Liver (tissue), 9 donors: Measurements from ENCODE around the gene NRSN2. TPM values are rescaled to one million over a fixed set of nuclear protein-coding genes. Genes with fewer than 3 reads are reported as not detected.

Experiments used
- DNase-seq: peaks from one replicate; pipeline ENCODE4 v3.0.0-alpha.2; 2017; ENCODE audit warnings: low spot score
- H3K27ac ChIP-seq, 2 donors: one replicate each; pipeline ENCODE4 v1.7.0; 2013; ENCODE audit warnings: inconsistent platforms in 2 of 2, low read length in 2 of 2, control low read depth in 1 of 2, low read depth in 1 of 2, mild to moderate bottlenecking in 1 of 2
- H3K27me3 ChIP-seq, 4 donors: one replicate each; pipeline versions ENCODE4 v1.6.1 to v1.7.0; 2013; ENCODE audit warnings: low read length in 3 of 4, inconsistent platforms in 1 of 4, mild to moderate bottlenecking in 1 of 4, moderate library complexity in 1 of 4; ENCODE audit not compliant: control insufficient read depth in 4 of 4, insufficient read depth in 4 of 4
- H3K36me3 ChIP-seq, 4 donors: one replicate each; pipeline versions ENCODE4 v1.6.1 to v1.7.0; 2013; ENCODE audit warnings: low read length in 3 of 4, mild to moderate bottlenecking in 3 of 4, low read depth in 1 of 4, moderate library complexity in 1 of 4; ENCODE audit not compliant: control insufficient read depth in 4 of 4, insufficient read depth in 3 of 4
- H3K4me1 ChIP-seq, 4 donors: one replicate each; pipeline versions ENCODE4 v1.6.1 to v1.7.0; 2013; ENCODE audit warnings: low read length in 3 of 4, mild to moderate bottlenecking in 3 of 4, moderate library complexity in 1 of 4; ENCODE audit not compliant: control insufficient read depth in 4 of 4, insufficient read depth in 4 of 4
- H3K4me3 ChIP-seq, 3 donors: one replicate each; pipeline versions ENCODE4 v1.6.1 to v1.7.0; 2013; ENCODE audit warnings: low read length in 3 of 3, control low read depth in 1 of 3, low read depth in 1 of 3, mild to moderate bottlenecking in 1 of 3
- H3K9ac ChIP-seq, 2 donors: one replicate each; pipeline ENCODE4 v1.7.0; 2013; ENCODE audit warnings: low read length in 2 of 2, mild to moderate bottlenecking in 2 of 2, moderate library complexity in 2 of 2, control low read depth in 1 of 2, low read depth in 1 of 2
- H3K9me3 ChIP-seq, 4 donors: one replicate each; pipeline versions ENCODE4 v1.6.1 to v1.7.0; 2013; ENCODE audit warnings: low read length in 3 of 4; ENCODE audit not compliant: control insufficient read depth in 4 of 4
- EGR1 ChIP-seq, 2 donors: IDR thresholded peaks; 2 replicates each; pipeline ENCODE4 v1.6.1; 2016 to 2018; ENCODE audit warnings: antibody characterized with exemption in 2 of 2, low read depth in 2 of 2
- FOXA2 ChIP-seq: IDR thresholded peaks from 2 replicates; pipeline ENCODE4 v1.6.1; 2016; ENCODE audit warnings: antibody characterized with exemption
- GABPA ChIP-seq, 2 donors: IDR thresholded peaks in 1 of 2; conservative IDR thresholded peaks in 1 of 2; 2 replicates each; pipeline ENCODE4 v1.6.1; 2016; ENCODE audit warnings: antibody characterized with exemption in 2 of 2, mild to moderate bottlenecking in 1 of 2, moderate library complexity in 1 of 2
- HNF4A ChIP-seq, 2 donors: conservative IDR thresholded peaks; 2 replicates each; pipeline ENCODE4 v1.6.1; 2016; ENCODE audit warnings: antibody characterized with exemption in 2 of 2, mild to moderate bottlenecking in 2 of 2
- JUND ChIP-seq, 2 donors: IDR thresholded peaks; 2 replicates each; pipeline ENCODE4 v1.6.1; 2016; ENCODE audit warnings: antibody characterized with exemption in 2 of 2
- NR2F2 ChIP-seq: IDR thresholded peaks from 2 replicates; pipeline ENCODE4 v1.6.1; 2016; ENCODE audit warnings: antibody characterized with exemption
- RAD21 ChIP-seq, 2 donors: IDR thresholded peaks; 2 replicates each; pipeline ENCODE4 v1.6.1; 2016; ENCODE audit warnings: antibody characterized with exemption in 2 of 2, mild to moderate bottlenecking in 2 of 2
- RXRA ChIP-seq, 2 donors: IDR thresholded peaks; 2 replicates each; pipeline ENCODE4 v1.6.1; 2017 to 2018; ENCODE audit warnings: antibody characterized with exemption in 2 of 2, mild to moderate bottlenecking in 1 of 2
- SP1 ChIP-seq: IDR thresholded peaks from 2 replicates; pipeline ENCODE4 v1.6.1; 2018; ENCODE audit warnings: antibody characterized with exemption, mild to moderate bottlenecking
- TAF1 ChIP-seq: conservative IDR thresholded peaks from 2 replicates; pipeline ENCODE4 v1.6.1; 2016; ENCODE audit warnings: antibody characterized with exemption, mild to moderate bottlenecking
- WGBS: extraction: QIAGEN DNeasy Blood & Tissue Kit; methylation state at CpG from one replicate; pipeline ENCODE4 v1.1.7; 2013; 5-methylcytosine and 5-hydroxymethylcytosine counted together
- polyA plus RNA-seq, 2 donors: library from polyadenylated mRNA; stranded (reverse) in 1 of 2; unstranded in 1 of 2; fragments of 200-250 nt in 1 of 2; fragments of >200 nt in 1 of 2; fragmentation: Nextera tagmentation in 1 of 2; extraction: Ambion mirVana in 1 of 2; gene quantifications; one replicate each; pipeline versions ENCODE4 v1.2.1 to v1.2.3, GENCODE V29; 2013 to 2015
- total RNA-seq, 2 donors: library from RNA; depleted of rRNA; stranded (reverse); fragments of >200 nt; gene quantifications; one replicate each; pipeline ENCODE4 v1.2.3, GENCODE V29; 2014
- TF ChIP-seq, protein P1 (sequence below): IDR thresholded peaks from 2 replicates; pipeline ENCODE4 v1.6.1; 2016; ENCODE audit warnings: antibody characterized with exemption
- TF ChIP-seq, protein P2 (sequence below): IDR thresholded peaks from 2 replicates; pipeline ENCODE4 v1.6.1; 2016; ENCODE audit warnings: antibody characterized with exemption
- TF ChIP-seq, protein P3 (sequence below): IDR thresholded peaks from 2 replicates; pipeline ENCODE4 v1.6.1; 2016; ENCODE audit warnings: antibody characterized with exemption, mild to moderate bottlenecking
- TF ChIP-seq, protein P4 (sequence below): fragments of 150-350 bp; IDR thresholded peaks from 2 replicates; pipeline ENCODE4 v1.5.1; 2017; ENCODE audit warnings: improper control_type of control experiment, low read depth, low read length; ENCODE audit not compliant: missing input control
- donor health status: healthy.
- donor health status: healthy.
- donor health status: healthy.
- donor health status: healthy.
- donor health status: healthy.

The NRSN2 gene
- total and polyA plus RNA-seq, 4 donors = 1.9 to 12.0 (median 4.7) TPM

GRCh38 chr20:396619-397431 is 49.9 kb downstream of the NRSN2 start (continued):
- TF ChIP-seq, protein P1, sequence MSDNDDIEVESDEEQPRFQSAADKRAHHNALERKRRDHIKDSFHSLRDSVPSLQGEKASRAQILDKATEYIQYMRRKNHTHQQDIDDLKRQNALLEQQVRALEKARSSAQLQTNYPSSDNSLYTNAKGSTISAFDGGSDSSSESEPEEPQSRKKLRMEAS = peak; percentile 87
- TF ChIP-seq RXRA (IDR thresholded peaks at IDR 0.05) (peak; percentile 99 to 100), TAF1 (peak; percentile 40), EGR1 (IDR thresholded peaks at IDR 0.05; ENCODE audit: low read depth in 2 of 2) (peak; percentile 94 to 98), SP1 (peak; percentile 100), NR2F2 (peak; percentile 72)
- TF ChIP-seq, protein P2, sequence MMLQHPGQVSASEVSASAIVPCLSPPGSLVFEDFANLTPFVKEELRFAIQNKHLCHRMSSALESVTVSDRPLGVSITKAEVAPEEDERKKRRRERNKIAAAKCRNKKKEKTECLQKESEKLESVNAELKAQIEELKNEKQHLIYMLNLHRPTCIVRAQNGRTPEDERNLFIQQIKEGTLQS = peak; percentile 99

GRCh38 chr20:397432-398237 is 50.7 kb downstream of the NRSN2 start:
- H3K4me1 ChIP-seq = peaks cover 11 to 28% (median 17%) of the 10 kb centered on the region in 4 donors
- DNase-seq = no peak
- H3K36me3 ChIP-seq = peaks cover 0 to 14% (median 10%) of the 10 kb centered on the region in 4 donors
- peak overlapping the region; percentile 88 to 90 for H3K27ac ChIP-seq
- H3K27me3 ChIP-seq = no peaks in the 10 kb centered on the region
- H3K9me3 ChIP-seq = no peaks in the 10 kb centered on the region
- peak overlapping the region in 1 of 2 donors; percentile 81 for H3K9ac ChIP-seq
- TF ChIP-seq HNF4A (conservative IDR thresholded peaks at IDR 0.05) (peak in 1 of 2 donors; percentile 10), RXRA (IDR thresholded peaks at IDR 0.05) (no peak)
- WGBS = 93% methylated on average over 6 of the region's 6 CpGs
- no peak overlapping the region for H3K4me3 ChIP-seq

DNA sequence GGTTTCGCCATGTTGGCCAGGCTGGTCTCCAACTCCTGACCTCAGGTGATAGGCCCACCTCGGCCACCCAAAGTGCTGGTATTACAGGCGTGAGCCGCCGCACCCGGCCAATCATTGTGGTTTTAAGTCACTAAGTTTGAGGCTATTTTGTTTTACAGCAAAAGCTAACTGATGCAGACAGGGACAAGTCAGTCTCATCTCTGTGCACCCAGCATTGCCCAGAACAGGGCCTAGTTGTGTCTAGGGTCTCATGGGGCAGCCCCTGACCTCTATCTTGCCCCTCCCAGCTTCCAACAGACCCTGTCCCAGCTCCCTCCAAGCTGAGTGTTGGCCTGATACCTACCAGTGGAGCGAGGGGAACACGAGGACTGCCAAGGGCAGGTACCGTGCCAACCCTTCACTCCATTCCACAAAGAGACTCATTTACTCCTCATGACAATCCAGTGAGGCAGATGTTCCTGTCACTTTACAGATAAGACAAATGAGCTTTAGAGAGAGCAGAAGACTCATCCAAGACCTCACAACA is 52.3 kb downstream of the NRSN2 start:
- H3K4me3 ChIP-seq = no peak overlapping the region
- no peak for TF ChIP-seq RXRA (IDR thresholded peaks at IDR 0.05)
- TF ChIP-seq SP1 = no peak
- TF ChIP-seq, protein P3, sequence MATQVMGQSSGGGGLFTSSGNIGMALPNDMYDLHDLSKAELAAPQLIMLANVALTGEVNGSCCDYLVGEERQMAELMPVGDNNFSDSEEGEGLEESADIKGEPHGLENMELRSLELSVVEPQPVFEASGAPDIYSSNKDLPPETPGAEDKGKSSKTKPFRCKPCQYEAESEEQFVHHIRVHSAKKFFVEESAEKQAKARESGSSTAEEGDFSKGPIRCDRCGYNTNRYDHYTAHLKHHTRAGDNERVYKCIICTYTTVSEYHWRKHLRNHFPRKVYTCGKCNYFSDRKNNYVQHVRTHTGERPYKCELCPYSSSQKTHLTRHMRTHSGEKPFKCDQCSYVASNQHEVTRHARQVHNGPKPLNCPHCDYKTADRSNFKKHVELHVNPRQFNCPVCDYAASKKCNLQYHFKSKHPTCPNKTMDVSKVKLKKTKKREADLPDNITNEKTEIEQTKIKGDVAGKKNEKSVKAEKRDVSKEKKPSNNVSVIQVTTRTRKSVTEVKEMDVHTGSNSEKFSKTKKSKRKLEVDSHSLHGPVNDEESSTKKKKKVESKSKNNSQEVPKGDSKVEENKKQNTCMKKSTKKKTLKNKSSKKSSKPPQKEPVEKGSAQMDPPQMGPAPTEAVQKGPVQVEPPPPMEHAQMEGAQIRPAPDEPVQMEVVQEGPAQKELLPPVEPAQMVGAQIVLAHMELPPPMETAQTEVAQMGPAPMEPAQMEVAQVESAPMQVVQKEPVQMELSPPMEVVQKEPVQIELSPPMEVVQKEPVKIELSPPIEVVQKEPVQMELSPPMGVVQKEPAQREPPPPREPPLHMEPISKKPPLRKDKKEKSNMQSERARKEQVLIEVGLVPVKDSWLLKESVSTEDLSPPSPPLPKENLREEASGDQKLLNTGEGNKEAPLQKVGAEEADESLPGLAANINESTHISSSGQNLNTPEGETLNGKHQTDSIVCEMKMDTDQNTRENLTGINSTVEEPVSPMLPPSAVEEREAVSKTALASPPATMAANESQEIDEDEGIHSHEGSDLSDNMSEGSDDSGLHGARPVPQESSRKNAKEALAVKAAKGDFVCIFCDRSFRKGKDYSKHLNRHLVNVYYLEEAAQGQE = no peak
- no peak for TF ChIP-seq RAD21 (IDR thresholded peaks at IDR 0.05)
- no peak for TF ChIP-seq FOXA2
- no peak for TF ChIP-seq EGR1 (IDR thresholded peaks at IDR 0.05; ENCODE audit: low read depth in 2 of 2)
- TF ChIP-seq, protein P2 = no peak
- TF ChIP-seq, protein P1 = no peak
- no peak for TF ChIP-seq JUND (IDR thresholded peaks at IDR 0.05)
- no peak for TF ChIP-seq GABPA (IDR thresholded peaks at IDR 0.05 in 1 of 2, conservative IDR thresholded peaks at IDR 0.05 in 1 of 2)
- no peak for TF ChIP-seq NR2F2
- TF ChIP-seq, protein P4, sequence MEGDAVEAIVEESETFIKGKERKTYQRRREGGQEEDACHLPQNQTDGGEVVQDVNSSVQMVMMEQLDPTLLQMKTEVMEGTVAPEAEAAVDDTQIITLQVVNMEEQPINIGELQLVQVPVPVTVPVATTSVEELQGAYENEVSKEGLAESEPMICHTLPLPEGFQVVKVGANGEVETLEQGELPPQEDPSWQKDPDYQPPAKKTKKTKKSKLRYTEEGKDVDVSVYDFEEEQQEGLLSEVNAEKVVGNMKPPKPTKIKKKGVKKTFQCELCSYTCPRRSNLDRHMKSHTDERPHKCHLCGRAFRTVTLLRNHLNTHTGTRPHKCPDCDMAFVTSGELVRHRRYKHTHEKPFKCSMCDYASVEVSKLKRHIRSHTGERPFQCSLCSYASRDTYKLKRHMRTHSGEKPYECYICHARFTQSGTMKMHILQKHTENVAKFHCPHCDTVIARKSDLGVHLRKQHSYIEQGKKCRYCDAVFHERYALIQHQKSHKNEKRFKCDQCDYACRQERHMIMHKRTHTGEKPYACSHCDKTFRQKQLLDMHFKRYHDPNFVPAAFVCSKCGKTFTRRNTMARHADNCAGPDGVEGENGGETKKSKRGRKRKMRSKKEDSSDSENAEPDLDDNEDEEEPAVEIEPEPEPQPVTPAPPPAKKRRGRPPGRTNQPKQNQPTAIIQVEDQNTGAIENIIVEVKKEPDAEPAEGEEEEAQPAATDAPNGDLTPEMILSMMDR = no peak
- no peak overlapping the region for H3K9ac ChIP-seq
- WGBS = 97% methylated on average over 9 of the region's 9 CpGs
- no peaks in the 10 kb centered on the region for H3K27me3 ChIP-seq
- H3K9me3 ChIP-seq = no peaks in the 10 kb centered on the region
- H3K36me3 ChIP-seq = peaks cover 0 to 10% (median 5%) of the 10 kb centered on the region in 4 donors
- peaks cover 11 to 28% (median 17%) of the 10 kb centered on the region in 4 donors for H3K4me1 ChIP-seq
- peak overlapping the region; percentile 6 to 20 for H3K27ac ChIP-seq
- DNase-seq = no peak
